Measurements from ENCODE around the gene UBXN7.
"Not testable (repeated sequence)": the region's sequence is repeated elsewhere in the genome, so short reads cannot be mapped to it uniquely, and the experiment has no call there.

DNA sequence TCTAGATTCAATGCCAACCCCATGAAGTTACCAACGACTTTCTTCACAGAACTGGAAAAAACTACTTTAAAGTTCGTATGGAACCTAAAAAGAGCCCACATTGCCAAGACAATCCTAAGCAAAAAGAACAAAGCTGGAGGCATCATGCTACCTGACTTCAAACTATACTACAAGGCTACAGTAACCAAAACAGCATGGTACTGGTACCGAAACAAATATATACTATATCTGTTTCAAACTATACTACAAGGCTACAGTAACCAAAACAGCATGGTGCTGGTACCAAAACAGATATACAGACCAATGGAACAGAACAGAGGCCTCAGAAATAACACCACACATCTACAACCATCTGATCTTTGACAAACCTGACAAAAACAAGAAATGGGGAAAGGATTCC lies 45.4 kb downstream of the UBXN7 start:
- not testable (repeated sequence) for TF ChIP-seq EZH2phosphoT487 (IDR thresholded peaks at IDR 0.05; ENCODE audit: insufficient read depth, low read depth); EZH2 (IDR thresholded peaks at IDR 0.05; ENCODE audit: insufficient read depth, poor library complexity, severe bottlenecking)

Measured in GM23248 (cell line).